Fibroblast of gingiva (primary cell): ENCODE data around the gene ITGA8.
A peak's percentile ranks its signal among the peaks of the same experiment; 100 is the strongest.
"Not testable (repeated sequence)": the region's sequence is repeated elsewhere in the genome, so short reads cannot be mapped to it uniquely, and the experiment has no call there.

ENCODE experiments used
- DNase-seq: peaks from one replicate; pipeline ENCODE4 v3.0.0-alpha.2; 2011; ENCODE audit warnings: low read depth

The ITGA8 gene

DNA sequence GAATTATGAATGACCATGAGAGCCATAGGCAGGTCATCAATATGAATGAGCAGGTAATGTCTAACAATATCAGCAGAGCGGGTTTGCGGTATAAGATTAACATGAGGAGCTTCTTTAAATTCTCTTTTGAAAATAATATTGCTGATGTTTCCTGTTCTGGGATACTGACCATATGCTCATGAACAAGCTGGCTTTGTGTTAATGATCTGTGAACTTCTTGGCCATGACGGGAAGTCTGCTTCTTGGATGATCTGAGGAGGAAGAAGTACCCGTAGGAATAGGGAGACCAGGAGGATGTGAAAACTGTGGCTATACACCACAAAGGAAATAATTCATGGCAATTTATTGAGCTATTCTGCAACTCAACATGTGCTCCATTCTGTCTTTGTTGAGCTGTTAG lies 38.6 kb downstream of the ITGA8 start:
- DNase-seq: no peak

DNA sequence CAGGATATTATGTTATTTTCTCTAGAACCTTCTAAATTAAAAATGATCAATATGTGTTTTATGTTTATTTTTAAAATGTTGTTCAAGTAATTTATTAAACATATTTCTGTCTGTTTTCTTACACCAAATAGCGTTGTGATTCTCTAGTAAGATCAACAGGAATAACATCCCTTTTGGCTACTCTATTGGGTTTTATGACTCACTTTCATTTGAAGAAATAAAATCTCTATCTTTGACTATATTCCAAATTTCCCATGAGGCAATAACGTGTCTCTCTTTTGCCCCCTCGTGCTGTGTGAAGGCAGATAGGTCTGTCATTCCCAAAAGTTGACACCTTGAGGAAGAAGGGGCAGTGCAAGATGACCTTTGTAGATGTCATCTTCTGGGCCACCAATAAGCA lies 40.9 kb downstream of the ITGA8 start:
- DNase-seq: peak; percentile 1

DNA sequence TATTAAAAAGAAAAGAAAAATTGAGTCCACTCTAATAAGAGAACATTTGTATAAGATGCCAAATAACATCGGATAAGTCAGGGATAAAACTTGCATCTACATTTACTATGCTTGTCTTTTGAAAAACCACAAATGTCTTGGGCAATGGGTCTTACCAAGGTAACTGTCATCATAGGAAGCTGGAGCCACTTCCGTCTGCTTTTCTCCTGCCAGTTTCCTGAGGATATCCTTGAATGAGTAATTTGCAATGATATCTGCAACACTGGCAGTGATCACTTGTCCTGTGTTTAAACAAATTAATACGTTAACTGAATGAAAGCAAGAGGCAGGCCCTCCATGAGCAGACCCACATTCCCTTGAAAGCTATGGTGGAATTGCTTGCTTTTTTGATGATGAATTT lies 47.3 kb downstream of the ITGA8 start:
- no peak for DNase-seq

DNA sequence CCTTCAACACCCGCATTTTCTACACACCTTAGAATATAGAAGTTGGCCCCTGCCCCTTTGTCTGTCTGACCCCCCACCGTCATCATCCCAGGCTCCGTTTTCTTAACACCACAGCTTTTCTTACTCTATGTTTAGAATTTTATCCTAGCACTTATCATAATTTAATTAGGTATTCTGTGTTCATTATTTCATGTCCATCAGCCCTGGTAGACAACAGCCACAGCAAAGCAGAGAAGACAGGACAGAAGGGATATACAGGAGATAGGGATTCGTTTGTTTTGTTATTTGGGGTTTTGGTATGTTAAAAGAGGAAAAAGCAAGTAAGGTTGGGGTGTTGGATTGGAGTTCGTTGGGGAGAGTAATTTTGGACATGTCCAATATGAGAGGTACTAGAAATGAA lies 48.8 kb downstream of the ITGA8 start:
- DNase-seq: no peak

DNA sequence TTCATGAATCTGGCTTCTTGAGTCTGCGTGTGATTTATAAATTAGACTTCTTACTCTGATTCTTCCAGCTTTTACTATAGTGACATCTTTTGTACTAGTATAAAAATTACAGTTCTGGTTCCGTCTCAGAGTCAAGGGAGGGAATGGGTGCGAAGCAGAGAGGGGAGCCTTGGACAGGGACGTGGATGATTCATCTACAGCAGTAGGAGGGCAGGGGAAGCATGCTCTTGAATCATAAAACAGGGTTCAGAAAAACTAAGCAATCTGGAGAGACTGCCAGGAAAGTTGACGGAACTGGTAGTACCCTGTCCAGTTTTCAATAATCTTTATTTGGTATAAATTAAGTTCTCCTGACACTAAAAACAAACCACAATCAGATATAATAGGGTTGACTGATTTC lies 58.1 kb downstream of the ITGA8 start:
- DNase-seq: peak; percentile 21

DNA sequence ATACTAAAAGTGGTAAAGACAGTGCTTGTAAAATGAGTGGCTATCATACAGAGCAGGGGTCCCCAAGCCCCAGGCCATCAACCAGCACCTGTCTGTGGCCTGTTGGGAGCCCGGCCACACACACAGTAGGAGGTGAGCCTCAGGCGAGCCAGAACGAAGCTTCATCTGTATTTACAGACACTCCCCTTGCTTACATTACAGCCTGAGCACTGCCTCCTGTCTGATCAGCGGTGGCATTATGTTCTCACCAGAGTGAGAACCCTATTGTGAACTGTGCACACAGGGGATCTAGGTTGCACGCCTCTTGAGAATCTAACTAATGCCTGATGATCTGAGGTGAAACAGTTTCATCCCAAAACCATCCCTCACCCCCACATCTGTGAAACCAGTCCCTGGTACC lies 58.7 kb downstream of the ITGA8 start:
- DNase-seq: no peak

DNA sequence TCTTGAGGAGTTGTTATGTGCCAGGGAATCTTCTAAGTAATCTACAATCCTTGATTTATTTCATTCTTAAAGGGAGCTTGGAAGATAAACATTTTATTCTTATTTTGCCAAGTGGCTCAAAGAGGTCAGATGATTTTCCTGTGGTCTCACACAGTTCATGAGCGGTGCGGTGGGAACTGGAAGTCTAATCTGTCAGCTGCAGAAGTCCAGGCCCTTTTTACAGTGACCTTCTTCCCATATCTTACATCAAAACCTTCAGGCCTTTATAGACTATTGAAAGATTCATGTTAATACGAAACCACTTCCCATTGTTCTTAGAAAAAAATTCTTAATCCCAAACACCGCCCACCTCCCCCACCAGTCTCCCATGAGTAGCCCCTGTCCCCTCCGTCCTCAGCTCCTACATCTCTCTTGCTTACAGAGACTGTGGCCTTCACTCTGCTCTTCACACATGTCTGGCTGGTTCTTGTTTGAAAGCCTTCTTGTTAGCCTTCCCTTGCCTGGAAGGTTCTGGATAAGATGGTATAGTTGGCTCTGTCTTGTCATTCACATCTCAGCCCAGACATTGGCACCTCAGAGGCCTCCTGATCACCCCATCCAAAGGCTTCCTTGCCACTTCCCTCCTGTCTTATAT lies 61.5 kb downstream of the ITGA8 start:
- DNase-seq: no peak

DNA sequence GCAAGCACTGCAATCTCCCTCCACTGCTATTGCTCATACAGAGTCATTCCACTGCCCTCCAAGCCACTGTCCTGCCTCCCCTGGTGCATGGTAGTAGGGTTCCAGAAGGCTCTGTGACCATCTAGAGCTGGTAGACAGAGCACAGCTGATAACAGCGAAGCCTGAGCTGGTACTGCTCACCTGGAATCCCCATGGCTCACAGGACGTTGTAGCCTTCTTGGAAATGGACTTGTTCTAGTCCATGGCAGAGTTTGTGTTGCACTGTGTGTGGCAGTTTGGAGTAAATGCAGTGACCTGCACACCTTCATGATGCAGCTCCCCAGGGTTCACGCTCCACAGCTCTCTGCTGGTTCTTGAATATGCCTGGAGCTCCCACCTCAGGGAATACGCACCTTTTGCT lies 67.0 kb downstream of the ITGA8 start:
- DNase-seq: no peak

DNA sequence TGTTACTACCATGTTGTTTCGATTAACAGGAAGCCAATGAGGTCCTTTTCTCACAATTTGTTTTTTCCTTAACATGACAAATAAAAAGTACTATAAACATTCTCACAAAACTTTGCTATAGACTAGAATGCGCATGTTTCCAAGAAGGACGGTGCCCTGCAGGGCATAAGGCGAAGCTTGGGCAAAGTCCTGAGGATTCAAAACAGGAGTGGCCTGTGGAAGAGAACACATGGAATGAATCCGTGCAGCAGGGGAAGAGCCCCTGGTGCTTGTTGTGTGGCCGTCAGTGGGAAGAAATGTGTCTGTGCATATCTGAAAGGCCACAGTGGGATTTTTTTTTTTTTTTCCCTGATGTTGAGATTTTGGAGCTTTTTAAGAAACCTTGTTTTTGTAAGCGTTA lies 67.6 kb downstream of the ITGA8 start:
- no peak for DNase-seq

DNA sequence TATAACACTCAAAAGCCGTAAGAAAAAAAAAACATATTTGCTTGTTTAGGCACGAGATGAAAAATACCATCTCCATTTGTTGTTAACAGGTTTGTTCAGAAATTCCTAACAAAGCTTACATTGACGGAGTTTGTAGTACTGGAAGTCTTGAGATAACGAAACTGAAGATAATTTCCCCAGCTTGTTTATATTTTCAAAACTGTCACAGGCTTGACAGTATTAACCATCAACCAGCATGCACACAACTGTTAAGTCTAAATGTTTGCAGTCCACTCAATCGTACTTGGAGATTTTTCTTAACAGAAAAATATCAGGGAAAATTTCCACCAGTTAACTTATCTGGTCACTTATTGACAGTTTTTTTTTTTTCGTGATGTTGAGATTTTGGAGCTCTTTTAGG lies 68.5 kb downstream of the ITGA8 start:
- no peak for DNase-seq

DNA sequence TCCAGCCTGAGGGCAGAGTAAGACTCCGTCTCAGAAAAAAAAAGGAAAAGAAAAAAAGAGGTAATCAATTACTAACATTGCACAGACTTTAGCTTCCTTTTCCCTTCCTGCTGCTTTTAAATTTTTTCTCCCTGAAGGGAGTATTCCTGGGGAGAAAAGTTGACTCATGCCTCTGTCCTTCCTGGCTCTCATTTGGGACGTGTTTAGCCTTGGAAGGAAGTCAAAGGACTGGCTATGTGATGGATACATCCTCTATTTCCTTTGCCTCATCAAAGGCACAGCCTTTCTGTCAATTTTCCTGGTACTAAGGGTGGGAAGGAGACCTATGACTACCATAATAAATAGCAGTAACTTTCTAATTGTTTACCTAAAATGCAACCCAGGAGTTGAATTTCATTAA lies 77.6 kb downstream of the ITGA8 start:
- peak; percentile 43 for DNase-seq

DNA sequence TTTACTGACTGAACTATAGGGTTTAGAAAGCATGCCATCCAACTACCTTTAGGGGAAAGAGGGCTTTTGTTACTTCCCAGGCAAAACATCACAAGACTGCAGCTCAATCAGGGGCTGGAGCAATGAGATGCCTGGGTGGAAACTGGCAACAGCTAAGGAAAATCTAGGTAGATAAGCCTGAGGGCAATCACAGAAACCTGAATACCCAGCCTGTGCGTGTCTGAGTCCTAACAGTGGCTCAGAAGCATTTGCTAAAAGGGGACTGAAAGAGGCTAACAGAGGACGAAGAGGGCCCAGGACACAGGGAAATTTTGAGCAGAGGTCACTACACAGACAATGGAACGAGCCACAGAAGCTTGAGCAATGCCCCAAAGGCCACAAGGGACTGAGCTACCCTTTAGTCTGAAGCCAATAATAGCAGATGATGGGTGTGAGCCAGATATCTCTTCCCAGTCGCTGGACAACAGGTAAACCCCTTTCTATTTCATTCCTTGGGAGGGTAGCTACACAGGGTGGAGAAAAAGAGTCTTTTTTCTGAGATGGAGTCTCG lies 79.1 kb downstream of the ITGA8 start:
- DNase-seq: no peak

DNA sequence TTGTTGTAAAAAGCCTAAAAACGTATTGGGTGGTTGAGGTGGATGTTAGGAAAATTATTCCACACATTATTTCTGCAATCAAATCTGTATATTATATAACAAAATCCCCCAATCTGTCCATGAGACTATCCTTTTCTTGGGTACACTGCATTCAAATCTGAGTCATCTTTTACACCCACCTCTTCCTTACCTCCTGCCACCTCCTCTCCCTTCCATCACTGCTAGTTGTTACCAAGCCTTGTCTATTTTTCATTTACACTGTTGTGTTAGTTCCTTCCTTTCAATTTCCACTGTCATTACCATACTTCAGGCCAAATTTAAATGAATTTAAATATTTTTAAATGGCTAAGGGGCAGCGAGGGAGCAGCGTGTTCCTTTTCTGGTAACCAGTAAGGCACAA lies 83.3 kb downstream of the ITGA8 start:
- no peak for DNase-seq

DNA sequence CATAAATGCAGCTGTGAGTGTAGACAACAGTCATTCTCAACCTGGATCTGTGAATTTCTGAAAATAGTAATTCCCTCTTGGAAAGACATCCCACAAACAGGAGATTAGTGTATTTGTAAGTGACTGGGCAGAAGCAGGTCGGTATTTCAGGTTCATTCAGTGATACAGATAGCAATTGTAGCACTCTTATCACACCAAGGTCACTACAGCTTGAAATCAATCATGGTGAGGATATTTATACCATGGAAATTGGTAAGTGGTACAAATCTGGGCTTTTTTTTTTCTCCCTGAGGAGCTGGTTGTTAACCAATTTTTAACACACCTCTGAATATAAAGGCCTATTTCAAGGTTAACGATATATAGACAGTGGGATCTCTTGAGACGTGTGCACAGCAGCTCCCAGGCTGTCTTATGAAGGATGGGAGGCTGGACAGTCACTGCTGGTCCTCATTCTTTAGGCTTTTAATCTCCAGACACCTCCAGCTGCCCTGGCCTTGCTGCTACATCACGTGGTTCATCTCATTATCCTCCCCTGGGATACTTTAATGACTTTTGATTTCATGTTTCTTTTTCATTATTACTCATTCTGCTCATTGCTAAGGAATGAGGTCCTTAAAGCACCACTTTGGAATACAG lies 87.1 kb downstream of the ITGA8 start:
- DNase-seq: no peak

DNA sequence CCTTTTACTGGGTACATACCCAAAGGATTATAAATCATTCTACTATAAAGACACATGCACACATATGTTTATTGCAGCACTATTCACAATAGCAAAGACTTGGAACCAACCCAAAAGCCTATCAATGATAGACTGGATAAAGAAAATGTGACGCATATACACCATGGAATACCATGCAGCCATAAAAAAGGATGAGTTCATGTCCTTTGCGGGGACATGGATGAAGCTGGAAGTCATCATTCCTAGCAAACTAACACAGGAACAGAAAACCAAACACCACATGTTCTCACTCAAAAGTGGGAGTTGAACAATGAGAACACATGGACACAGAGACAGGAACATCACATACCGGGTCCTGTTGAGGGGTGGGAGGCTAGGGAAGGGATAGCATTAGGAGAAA lies 88.5 kb downstream of the ITGA8 start:
- DNase-seq: not testable (repeated sequence)

DNA sequence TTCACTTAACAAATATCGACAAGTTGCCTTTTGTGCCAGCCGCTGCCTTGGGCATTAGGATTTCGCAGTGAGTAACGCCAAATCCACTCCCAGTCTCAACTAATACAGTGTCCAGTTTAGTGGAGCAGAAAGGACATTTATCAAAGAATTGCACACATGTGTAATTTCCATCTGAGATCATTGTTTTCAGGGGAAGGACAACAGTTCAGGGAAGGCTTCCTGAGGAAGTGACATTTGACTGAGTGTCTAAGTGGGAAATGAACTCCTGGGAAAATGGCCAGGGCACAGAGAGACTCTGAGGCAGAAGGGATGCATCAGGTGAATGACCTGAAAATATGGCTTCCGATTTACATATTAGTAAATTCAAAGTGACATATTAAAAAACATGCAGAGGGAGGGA lies 89.4 kb downstream of the ITGA8 start:
- DNase-seq: no peak

DNA sequence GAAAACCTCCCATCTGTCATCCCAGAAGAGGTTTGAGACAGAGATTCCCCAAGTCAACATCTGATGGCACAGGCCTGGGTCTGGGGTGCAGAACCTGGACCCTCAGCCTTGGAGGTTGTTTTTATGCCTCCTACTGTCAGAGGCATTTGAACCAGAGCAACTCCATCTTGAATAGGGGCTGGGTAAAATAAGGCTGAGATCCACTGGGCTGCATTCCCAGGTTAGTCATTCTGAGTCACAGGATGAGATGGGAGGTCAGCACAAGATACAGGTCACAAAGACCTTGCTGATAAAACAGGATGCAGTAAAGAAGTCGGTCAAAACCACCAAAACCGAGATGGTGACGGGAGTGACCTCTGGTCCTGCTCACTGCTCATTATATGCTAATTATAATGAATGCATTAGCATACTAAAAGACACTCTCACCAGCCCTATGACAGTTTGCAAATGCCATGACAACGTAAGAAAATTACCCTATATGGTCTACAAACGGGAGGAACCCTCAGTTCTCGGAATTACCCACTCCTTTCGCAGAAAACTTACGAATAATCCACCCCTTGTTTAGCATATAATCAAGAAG lies 92.0 kb downstream of the ITGA8 start:
- DNase-seq: no peak

DNA sequence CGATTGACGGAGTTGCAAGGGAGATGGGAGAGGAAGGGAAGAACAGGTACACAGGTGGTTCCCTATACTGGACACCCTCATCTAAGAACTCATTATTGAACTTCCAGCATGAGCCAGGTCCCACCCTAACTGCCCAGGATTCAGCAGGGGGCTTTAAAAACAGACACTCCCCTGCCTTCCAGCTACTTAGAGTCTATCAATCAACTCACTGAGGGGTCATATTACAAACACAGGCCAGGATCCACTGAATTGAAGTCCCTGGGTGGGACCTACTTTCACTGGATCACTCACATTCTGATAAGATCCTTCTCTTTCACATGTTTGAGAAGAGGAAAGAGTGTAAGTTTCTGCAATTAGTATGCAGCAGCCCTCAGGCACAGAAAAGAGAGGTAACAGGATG lies 92.8 kb downstream of the ITGA8 start:
- no peak for DNase-seq

DNA sequence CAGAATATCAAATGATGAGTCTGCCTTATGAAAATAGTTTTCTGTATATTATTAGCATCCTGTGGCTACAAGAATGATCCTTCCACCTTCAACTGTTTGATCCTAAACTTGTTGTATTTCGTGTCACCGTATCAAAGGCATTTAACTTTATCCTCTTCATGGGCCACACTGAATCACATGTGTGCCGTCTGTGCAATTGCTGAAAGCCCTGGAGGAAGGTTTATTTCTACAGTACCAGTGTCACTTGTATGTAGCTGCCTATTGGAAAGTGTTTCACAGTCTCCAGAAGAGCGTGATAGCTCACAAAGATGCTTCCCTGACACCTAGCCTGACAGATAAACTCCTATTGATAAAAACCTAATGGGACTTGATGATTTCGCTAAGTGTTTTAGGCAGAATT lies 94.5 kb downstream of the ITGA8 start:
- DNase-seq: no peak

DNA sequence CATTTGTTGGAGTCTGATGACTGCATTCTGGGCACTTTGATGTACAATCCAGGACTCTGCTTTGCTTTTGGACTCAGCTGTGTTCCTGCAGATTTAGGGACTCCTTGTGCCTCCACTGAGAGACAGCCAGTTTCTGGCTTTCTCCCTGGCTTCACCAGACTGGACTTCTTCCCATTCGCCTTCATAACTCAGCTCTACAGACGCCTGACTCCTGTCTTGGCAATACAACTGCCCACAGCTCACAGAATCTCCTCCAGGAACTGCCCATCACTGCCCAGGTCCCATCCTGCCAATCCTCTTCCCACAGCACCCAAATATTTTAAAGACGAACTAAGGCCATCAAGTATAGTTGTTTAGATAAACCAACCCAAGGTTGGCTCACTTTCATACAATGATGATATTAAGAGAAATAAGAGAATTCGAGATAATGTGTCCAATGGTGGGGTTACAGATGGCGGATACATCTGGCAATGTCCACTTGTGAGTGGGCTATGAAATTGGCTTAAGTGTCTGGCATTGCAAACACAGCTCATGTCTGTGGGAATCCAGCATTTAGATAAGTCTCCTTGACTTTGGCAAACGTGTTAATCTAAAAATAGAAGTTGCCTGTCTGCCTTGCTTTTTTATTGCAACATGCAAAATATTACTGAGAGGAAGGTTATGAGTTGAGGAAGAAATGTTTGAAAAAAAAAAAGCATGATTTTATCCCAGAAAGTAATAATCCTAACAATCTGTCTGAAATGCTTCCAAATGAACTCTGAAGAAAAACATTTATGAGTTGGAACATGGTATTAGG lies 95.1 kb downstream of the ITGA8 start:
- peak; percentile 78 for DNase-seq

DNA sequence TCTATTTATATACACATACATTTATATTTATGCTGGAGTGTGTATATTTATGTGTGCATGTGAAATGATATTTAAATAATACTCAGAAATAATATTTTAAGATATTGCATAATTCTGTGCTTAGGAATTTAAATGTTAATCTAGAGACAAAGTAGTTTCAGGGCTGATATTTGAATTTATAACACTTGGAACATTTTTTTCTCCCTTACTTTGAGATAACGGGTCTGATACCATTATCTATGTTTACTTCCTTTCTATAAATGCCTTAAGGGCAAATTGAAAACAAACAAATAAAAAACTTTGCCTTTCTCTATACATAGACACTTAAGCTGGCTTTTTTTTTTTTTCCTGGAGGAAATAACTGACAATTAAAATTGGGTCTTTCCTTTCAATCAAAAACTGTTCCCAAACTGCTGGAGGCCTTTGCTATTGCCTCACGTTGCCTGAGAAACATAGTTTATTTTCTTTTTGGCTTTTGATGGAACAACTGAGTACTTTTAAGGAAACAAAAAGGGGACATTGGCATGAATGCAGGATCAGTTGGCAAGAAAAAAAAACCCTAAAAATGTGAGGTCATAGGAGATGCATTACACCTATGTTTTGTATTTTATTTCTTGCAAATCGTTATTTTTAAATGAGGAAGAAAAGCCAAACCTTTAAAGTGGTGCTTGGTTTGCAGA lies 98.7 kb downstream of the ITGA8 start:
- no peak for DNase-seq

DNA sequence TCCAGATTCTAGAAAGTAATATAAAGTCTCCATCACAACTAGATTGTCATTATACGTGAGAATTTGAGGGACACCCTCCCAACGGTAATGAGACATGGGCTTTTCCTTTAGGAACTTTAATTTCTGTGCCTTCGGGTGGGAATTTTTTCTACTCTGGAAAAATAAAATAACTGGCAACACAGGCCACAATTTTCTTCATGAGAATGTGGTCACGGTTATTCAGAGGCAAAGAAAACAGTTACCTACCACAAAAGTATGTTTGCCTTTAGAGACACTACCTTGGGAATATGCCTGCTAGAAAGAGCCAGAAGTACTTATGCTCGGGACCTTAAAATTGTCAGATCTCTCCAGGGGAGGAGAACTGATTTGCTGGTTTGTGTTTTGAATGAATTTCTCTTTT lies 99.4 kb downstream of the ITGA8 start:
- DNase-seq: no peak
